B cell (primary cell): ENCODE results near the gene MYMK. TPM values are rescaled to one million over a fixed set of nuclear protein-coding genes. Genes with fewer than 3 reads are reported as not detected.
A peak's percentile ranks its signal among the peaks of the same experiment; 100 is the strongest.

ENCODE experiments used
- ATAC-seq: fragments of 200-7000 bp; cut with Tn5 transposase; one replicate; pipeline ENCODE4 v1.10.0; 2021; ENCODE audit warnings: low read depth, mild to moderate bottlenecking, moderate number of reproducible peaks, moderate library complexity
- CTCF ChIA-PET: fragments of 350-600 bp; sonication (Branson Sonifier 250); formaldehyde crosslinking; loops from one replicate; lab custom pipeline; 2021; ENCODE audit warnings: antibody characterized with exemption, inconsistent platforms; lab: Charles Lee
- POLR2A ChIA-PET: fragments of 350-600 bp; sonication (Branson Sonifier 250); formaldehyde crosslinking; loops from one replicate; lab custom pipeline; 2021; ENCODE audit warnings: antibody characterized with exemption; lab: Charles Lee
- DNase-seq: peaks from one replicate; pipeline ENCODE4 v3.0.0; 2013
- H2AFZ ChIP-seq: 2 replicates; pipeline ENCODE4 v1.6.1; 2012; ENCODE audit warnings: mild to moderate bottlenecking, low read depth, low read length; ENCODE audit not compliant: insufficient read depth, poor library complexity, severe bottlenecking
- H3K27ac ChIP-seq, 2 donors: 1 replicate in 1 of 2; 2 replicates in 1 of 2; pipeline ENCODE4 v1.5.1; 2012 to 2013; ENCODE audit warnings: low read length in 2 of 2, mild to moderate bottlenecking in 2 of 2, moderate library complexity in 1 of 2
- H3K27me3 ChIP-seq, 4 experiments: fragments of 200-600 bp in 1 of 4; sonication (generic) in 1 of 4; replicated peaks in 1 of 4; 1 replicate in 2 of 4; 2 replicates in 2 of 4; pipeline versions ENCODE4 v1.6.1 to v1.7.0; 2013 to 2016; ENCODE audit warnings: low read length in 3 of 4, mild to moderate bottlenecking in 2 of 4, mixed read lengths in 1 of 4, moderate library complexity in 1 of 4; ENCODE audit not compliant: insufficient read depth in 4 of 4, control insufficient read depth in 3 of 4; ENCODE audit errors: control extremely low read depth in 1 of 4
- H3K36me3 ChIP-seq, 2 experiments: replicated peaks in 1 of 2; 1 replicate in 1 of 2; 2 replicates in 1 of 2; pipeline versions ENCODE4 v1.6.1 to v1.7.1; 2013; ENCODE audit warnings: low read length in 1 of 2; ENCODE audit not compliant: insufficient read depth in 2 of 2, control insufficient read depth in 1 of 2; ENCODE audit errors: control extremely low read depth in 1 of 2, extremely low read depth in 1 of 2
- H3K4me1 ChIP-seq, 2 donors: fragments of 200-600 bp in 1 of 2; sonication (generic) in 1 of 2; 1 replicate in 1 of 2; 2 replicates in 1 of 2; pipeline versions ENCODE4 v1.5.1 to v1.6.1; 2013 to 2017; ENCODE audit warnings: low read length in 2 of 2; ENCODE audit not compliant: control insufficient read depth in 2 of 2, insufficient read depth in 2 of 2
- H3K4me2 ChIP-seq: replicated peaks from 2 replicates; pipeline ENCODE3; 2012; ENCODE audit warnings: mild to moderate bottlenecking, low read depth, low read length; ENCODE audit not compliant: poor library complexity, severe bottlenecking
- H3K4me3 ChIP-seq, 5 experiments: fragments of 200-600 bp in 1 of 5; sonication (generic) in 1 of 5; 1 replicate in 3 of 5; 2 replicates in 2 of 5; pipeline versions ENCODE4 v1.5.1 to v1.7.0; 2011 to 2016; ENCODE audit warnings: low read length in 4 of 5, mild to moderate bottlenecking in 4 of 5, low read depth in 2 of 5, control low read depth in 1 of 5, moderate library complexity in 1 of 5; ENCODE audit not compliant: insufficient read depth in 1 of 5; ENCODE audit errors: control extremely low read depth in 1 of 5, extremely low read depth in 1 of 5
- H3K79me2 ChIP-seq: fragments of 200-600 bp; sonication (generic); one replicate; pipeline ENCODE4 v1.6.0; 2016; ENCODE audit warnings: low read length; ENCODE audit not compliant: control insufficient read depth, insufficient read depth
- H3K9ac ChIP-seq: fragments of 200-600 bp; sonication (generic); 2 replicates; pipeline ENCODE4 v1.6.1; 2017; ENCODE audit warnings: mild to moderate bottlenecking, low read length, moderate library complexity
- H3K9me3 ChIP-seq, 3 donors: one replicate each; pipeline versions ENCODE4 v1.6.1 to v1.7.1; 2013; ENCODE audit warnings: low read length in 2 of 3; ENCODE audit not compliant: control insufficient read depth in 2 of 3, insufficient read depth in 1 of 3; ENCODE audit errors: control extremely low read depth in 1 of 3
- H4K20me1 ChIP-seq: 2 replicates; pipeline ENCODE4 v1.6.0; 2012; ENCODE audit warnings: mild to moderate bottlenecking, low read length; ENCODE audit not compliant: insufficient read depth, control insufficient read depth, poor library complexity, severe bottlenecking
- H3K27ac Mint-ChIP-seq: one replicate; pipeline ENCODE4 v1.8.0; 2021; ENCODE audit warnings: mixed read lengths
- H3K27me3 Mint-ChIP-seq: one replicate; pipeline ENCODE4 v1.8.0; 2021; ENCODE audit warnings: mixed read lengths
- H3K4me1 Mint-ChIP-seq: one replicate; pipeline ENCODE4 v1.8.0; 2021; ENCODE audit warnings: mixed read lengths
- H3K4me3 Mint-ChIP-seq: one replicate; pipeline ENCODE4 v1.8.0; 2021; ENCODE audit warnings: mixed read lengths
- H3K9me3 Mint-ChIP-seq: one replicate; pipeline ENCODE4 v1.8.0; 2022; ENCODE audit warnings: mixed read lengths; ENCODE audit not compliant: insufficient read depth
- CTCF ChIP-seq: fragments of 200-600 bp; IDR thresholded peaks from one replicate; pipeline ENCODE4 v1.8.0; 2022; ENCODE audit warnings: antibody characterized with exemption, mild to moderate bottlenecking
- EZH2 ChIP-seq: IDR thresholded peaks from 2 replicates; pipeline ENCODE4 v1.6.1; 2012; ENCODE audit warnings: borderline replicate concordance, low read depth, mild to moderate bottlenecking, moderate library complexity, low read length; ENCODE audit not compliant: insufficient read depth, poor library complexity, severe bottlenecking
- WGBS: methylation state at CpG from one replicate; pipeline ENCODE4 v1.1.5; 2013; ENCODE audit warnings: missing lambda C conversion rate; ENCODE audit not compliant: insufficient coverage; 5-methylcytosine and 5-hydroxymethylcytosine counted together
- intact Hi-C: fragments of 100-400 bp; cut with micrococcal nuclease; formaldehyde crosslinking; loops from one replicate; pipeline ENCODE4 v1.10.0; 2022
- polyA plus RNA-seq: library from polyadenylated mRNA; depleted of rRNA; stranded (reverse); fragments of >200 nt; gene quantifications from 2 replicates; pipeline ENCODE4 v1.2.3, GENCODE V29; 2012
- total RNA-seq, 2 donors: library from RNA; stranded (reverse); fragments of 120-200 nt in 1 of 2; gene quantifications; 1 replicate in 1 of 2; 2 replicates in 1 of 2; pipeline versions ENCODE4 v1.2.3 to v1.2.4, GENCODE V29; 2013 to 2022

The MYMK gene
- total and polyA plus RNA-seq, 2 donors (not counting 1 experiment from before 2014, with no cell fraction given), result not detected

- Histone ChIP-seq H3K36me3 (no peaks in the 10 kb centered on the region), H2AFZ (no peak overlapping the region), H4K20me1 (no peaks in the 10 kb centered on the region), H3K4me1 (peaks cover 5 to 7% of the 10 kb centered on the region in 2 donors), H3K79me2 (no peaks in the 10 kb centered on the region), H3K4me3 (no peak overlapping the region), H3K27me3 (peaks cover 0 to 30% (median 2%) of the 10 kb centered on the region in 4 experiments), H3K9me3 (no peaks in the 10 kb centered on the region), H3K4me2 (no peak overlapping the region), H3K27ac (no peak overlapping the region), H3K9ac (no peak overlapping the region)
- ChIA-PET CTCF (no interaction called here), POLR2A (no interaction called here)
- H3K9me3 Mint-ChIP-seq, result no peaks in the 10 kb centered on the region
- no peak for TF ChIP-seq CTCF
- TF ChIP-seq EZH2, result no peak
- no peak overlapping the region for H3K27ac Mint-ChIP-seq
- DNase-seq (no peak), ATAC-seq (no peak)
- H3K4me3 Mint-ChIP-seq, result no peak overlapping the region
- 92% methylated on average over 11 of the region's 15 CpGs for WGBS
- H3K4me1 Mint-ChIP-seq, result peaks cover 7% of the 10 kb centered on the region
- intact Hi-C loops, result no loop called here
- peaks cover 34% of the 10 kb centered on the region for H3K27me3 Mint-ChIP-seq
Measured at GRCh38 chr9:133572821-133573361, 48.1 kb upstream of the MYMK start.

- no peak overlapping the region for H3K4me3 ChIP-seq
- H3K4me3 Mint-ChIP-seq, result no peak overlapping the region
- peaks cover 0 to 23% (median 2%) of the 10 kb centered on the region in 4 experiments for H3K27me3 ChIP-seq
- H3K27me3 Mint-ChIP-seq, result peaks cover 30% of the 10 kb centered on the region
- no peak overlapping the region for H3K27ac ChIP-seq
- no peaks in the 10 kb centered on the region for H3K9me3 ChIP-seq
- TF ChIP-seq CTCF, result no peak
- TF ChIP-seq EZH2, result no peak
- DNase-seq (no peak), ATAC-seq (no peak)
- 90% methylated on average over 11 of the region's 20 CpGs for WGBS
- no peaks in the 10 kb centered on the region for H3K79me2 ChIP-seq
- H3K4me2 ChIP-seq, result no peak overlapping the region
- no peaks in the 10 kb centered on the region for H3K9me3 Mint-ChIP-seq
- H3K4me1 Mint-ChIP-seq, result peaks cover 4% of the 10 kb centered on the region
- ChIA-PET POLR2A (no interaction called here), CTCF (no interaction called here)
- no peak overlapping the region for H2AFZ ChIP-seq
- no peaks in the 10 kb centered on the region for H4K20me1 ChIP-seq
- H3K36me3 ChIP-seq, result no peaks in the 10 kb centered on the region
- peak overlapping the region; percentile 15 for H3K27ac Mint-ChIP-seq
- intact Hi-C loops, result no loop called here
- H3K9ac ChIP-seq, result no peak overlapping the region
- peaks cover 5 to 7% of the 10 kb centered on the region in 2 donors for H3K4me1 ChIP-seq
Measured at GRCh38 chr9:133571896-133572595, 47.3 kb upstream of the MYMK start.
